Endothelial cell (in vitro differentiated cells): Measurements from ENCODE around the gene MATCAP1. TPM values are rescaled to one million over a fixed set of nuclear protein-coding genes. Genes with fewer than 3 reads are reported as not detected.

Experiments used
- DNase-seq: peaks from one replicate; pipeline ENCODE4 v3.0.0; 2021; ENCODE audit warnings: low spot score
- H3K27ac Mint-ChIP-seq: one replicate; pipeline ENCODE4 v1.8.0; 2021; ENCODE audit warnings: mixed read lengths, inconsistent platforms; ENCODE audit not compliant: unreplicated experiment
- H3K27me3 Mint-ChIP-seq: one replicate; pipeline ENCODE4 v1.8.0; 2021; ENCODE audit warnings: mild to moderate bottlenecking, moderate library complexity, mixed read lengths, inconsistent platforms; ENCODE audit not compliant: unreplicated experiment
- H3K36me3 Mint-ChIP-seq: one replicate; pipeline ENCODE4 v1.8.0; 2021; ENCODE audit warnings: mild to moderate bottlenecking, low read depth, mixed read lengths, inconsistent platforms; ENCODE audit not compliant: unreplicated experiment
- H3K4me1 Mint-ChIP-seq: one replicate; pipeline ENCODE4 v1.8.0; 2021; ENCODE audit warnings: mild to moderate bottlenecking, mixed read lengths, inconsistent platforms; ENCODE audit not compliant: unreplicated experiment
- H3K4me3 Mint-ChIP-seq: one replicate; pipeline ENCODE4 v1.8.0; 2021; ENCODE audit warnings: mild to moderate bottlenecking, mixed read lengths, inconsistent platforms; ENCODE audit not compliant: unreplicated experiment
- H3K9me3 Mint-ChIP-seq: one replicate; pipeline ENCODE4 v1.8.0; 2021; ENCODE audit warnings: mixed read lengths, inconsistent platforms; ENCODE audit not compliant: unreplicated experiment
- total RNA-seq: library from RNA; stranded (reverse); fragmentation: NEBNext Ultra II Directional; extraction: Animal tissue kit (Norgen Biotek cat#: 25700); gene quantifications from one replicate; pipeline ENCODE4 v1.2.1, GENCODE V29; 2021; ENCODE audit not compliant: unreplicated experiment
- TF ChIP-seq, protein P1 (sequence below): fragments of 200-600 bp; sonication (generic); IDR thresholded peaks from one replicate; pipeline ENCODE4 v1.5.0; 2021; ENCODE audit warnings: antibody characterized with exemption; ENCODE audit not compliant: unreplicated experiment

Gene MATCAP1
- total RNA-seq, 1 donor from 2014 or later: 88.8 TPM

DNA sequence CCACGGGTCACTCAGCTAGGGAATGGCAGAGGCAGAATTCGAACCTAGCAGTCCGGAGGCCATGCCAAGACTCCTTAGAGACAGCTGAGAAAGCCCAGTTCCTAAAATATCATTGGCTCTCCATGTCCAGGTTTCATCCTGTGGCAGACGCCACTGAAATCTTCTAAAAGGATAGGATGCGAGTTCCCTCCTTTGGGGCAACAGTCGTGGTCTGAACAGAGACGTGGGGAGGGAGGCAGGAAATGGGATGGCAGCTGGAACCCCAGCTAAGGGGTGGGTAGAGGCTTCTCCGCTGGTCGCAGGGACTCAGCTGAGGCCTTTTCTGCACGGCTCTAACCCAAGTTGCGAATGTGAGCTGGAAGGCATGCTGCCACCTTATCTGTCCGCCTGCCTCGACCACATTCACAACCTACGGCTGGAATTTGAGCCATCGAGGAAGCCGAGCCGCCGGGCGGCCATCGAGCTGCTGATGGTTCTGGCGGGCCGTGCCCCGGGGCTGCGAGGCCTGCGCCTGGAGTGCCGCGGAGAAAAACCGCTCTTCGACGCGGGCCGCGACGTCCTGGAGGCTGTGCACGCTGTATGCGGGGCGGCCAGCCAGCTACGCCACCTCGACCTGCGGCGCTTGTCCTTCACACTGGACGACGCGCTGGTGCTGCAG, 21.1 kb downstream of the MATCAP1 start:
- Mint-ChIP-seq H3K4me3 (no peak overlapping the region), H3K9me3 (no peaks in the 10 kb centered on the region), H3K27ac (no peak overlapping the region), H3K36me3 (peaks cover 4% of the 10 kb centered on the region), H3K4me1 (peaks cover 15% of the 10 kb centered on the region), H3K27me3 (peaks cover 31% of the 10 kb centered on the region)
- TF ChIP-seq, protein P1, sequence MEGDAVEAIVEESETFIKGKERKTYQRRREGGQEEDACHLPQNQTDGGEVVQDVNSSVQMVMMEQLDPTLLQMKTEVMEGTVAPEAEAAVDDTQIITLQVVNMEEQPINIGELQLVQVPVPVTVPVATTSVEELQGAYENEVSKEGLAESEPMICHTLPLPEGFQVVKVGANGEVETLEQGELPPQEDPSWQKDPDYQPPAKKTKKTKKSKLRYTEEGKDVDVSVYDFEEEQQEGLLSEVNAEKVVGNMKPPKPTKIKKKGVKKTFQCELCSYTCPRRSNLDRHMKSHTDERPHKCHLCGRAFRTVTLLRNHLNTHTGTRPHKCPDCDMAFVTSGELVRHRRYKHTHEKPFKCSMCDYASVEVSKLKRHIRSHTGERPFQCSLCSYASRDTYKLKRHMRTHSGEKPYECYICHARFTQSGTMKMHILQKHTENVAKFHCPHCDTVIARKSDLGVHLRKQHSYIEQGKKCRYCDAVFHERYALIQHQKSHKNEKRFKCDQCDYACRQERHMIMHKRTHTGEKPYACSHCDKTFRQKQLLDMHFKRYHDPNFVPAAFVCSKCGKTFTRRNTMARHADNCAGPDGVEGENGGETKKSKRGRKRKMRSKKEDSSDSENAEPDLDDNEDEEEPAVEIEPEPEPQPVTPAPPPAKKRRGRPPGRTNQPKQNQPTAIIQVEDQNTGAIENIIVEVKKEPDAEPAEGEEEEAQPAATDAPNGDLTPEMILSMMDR: no peak
- no peak for DNase-seq

DNA sequence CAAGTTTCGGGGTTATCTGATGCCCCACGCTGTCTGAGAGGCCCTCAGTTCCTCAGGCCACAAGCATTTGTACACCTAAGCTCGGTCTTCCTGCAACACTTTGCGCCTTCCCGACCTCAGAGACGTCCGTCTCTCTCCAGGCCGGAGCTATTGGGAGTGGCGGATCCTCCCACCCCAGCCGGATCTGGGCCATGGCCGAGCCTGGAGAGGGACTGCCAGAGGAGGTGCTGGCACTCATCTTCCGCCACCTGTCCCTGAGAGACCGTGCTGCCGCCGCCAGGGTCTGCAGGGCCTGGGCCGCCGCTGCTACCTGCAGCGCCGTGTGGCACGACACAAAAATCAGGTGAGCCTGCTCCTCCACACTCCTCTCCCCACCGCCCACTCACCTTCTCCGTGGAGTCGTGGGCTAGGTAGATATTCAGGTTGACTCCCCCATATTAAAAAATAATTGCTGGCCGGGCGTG, 22.1 kb downstream of the MATCAP1 start:
- no peak overlapping the region for H3K4me3 Mint-ChIP-seq
- DNase-seq: no peak
- peaks cover 34% of the 10 kb centered on the region for H3K27me3 Mint-ChIP-seq
- H3K9me3 Mint-ChIP-seq: no peaks in the 10 kb centered on the region
- H3K4me1 Mint-ChIP-seq: peaks cover 19% of the 10 kb centered on the region
- no peak overlapping the region for H3K27ac Mint-ChIP-seq
- TF ChIP-seq, protein P1: no peak
- peaks cover 4% of the 10 kb centered on the region for H3K36me3 Mint-ChIP-seq

DNA sequence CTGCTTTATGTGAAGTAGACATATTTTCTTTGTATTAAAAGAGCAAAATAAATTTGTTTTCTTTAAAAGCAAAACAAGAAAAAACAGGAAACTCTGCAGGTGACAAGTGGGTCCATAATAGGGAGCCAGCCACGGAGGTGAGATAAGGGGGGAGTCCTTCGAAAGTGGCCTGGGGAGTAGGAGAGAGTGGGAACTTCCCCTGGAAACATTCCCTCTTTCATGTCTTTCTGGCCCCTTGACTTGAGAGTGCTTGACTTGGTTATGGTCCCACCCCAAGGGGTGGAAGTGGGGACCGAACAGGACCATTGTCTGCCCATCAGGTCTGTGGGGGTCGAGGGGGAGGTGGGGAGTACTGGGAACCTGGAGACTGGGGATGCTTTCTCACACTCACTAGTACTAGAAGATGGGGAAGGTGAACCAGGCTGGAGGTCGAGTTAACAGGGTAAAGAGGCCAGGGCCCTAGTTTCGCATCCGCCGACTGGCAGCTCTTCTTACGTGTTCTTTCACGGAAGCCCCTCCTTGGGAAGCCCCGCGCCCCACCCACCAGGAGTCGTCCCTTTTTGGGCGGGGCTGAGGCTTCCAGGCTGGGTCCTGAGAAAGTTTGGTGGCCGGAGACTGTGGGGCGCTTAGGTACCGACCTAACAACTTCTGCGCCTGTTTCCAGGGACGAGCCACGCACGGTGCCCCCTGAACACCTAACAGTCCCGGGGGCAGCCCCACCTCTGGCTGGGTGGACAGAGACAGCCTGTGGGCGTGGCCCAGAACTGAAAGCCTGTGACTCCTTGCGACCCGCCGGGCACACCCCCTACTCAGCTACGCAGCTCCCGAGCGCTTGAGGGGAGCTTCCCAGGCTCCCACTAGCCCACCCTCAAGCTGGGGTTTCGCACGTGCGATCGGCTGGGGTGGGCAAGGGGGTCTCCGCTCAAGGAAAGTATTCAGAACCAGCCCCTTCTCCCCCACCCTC, 24.8 kb downstream of the MATCAP1 start:
- Mint-ChIP-seq H3K9me3 (no peaks in the 10 kb centered on the region), H3K4me3 (peak overlapping the region; percentile 87), H3K36me3 (peaks cover 4% of the 10 kb centered on the region), H3K27ac (no peak overlapping the region), H3K4me1 (peaks cover 19% of the 10 kb centered on the region), H3K27me3 (peaks cover 38% of the 10 kb centered on the region)
- DNase-seq: no peak
- TF ChIP-seq, protein P1: no peak

DNA sequence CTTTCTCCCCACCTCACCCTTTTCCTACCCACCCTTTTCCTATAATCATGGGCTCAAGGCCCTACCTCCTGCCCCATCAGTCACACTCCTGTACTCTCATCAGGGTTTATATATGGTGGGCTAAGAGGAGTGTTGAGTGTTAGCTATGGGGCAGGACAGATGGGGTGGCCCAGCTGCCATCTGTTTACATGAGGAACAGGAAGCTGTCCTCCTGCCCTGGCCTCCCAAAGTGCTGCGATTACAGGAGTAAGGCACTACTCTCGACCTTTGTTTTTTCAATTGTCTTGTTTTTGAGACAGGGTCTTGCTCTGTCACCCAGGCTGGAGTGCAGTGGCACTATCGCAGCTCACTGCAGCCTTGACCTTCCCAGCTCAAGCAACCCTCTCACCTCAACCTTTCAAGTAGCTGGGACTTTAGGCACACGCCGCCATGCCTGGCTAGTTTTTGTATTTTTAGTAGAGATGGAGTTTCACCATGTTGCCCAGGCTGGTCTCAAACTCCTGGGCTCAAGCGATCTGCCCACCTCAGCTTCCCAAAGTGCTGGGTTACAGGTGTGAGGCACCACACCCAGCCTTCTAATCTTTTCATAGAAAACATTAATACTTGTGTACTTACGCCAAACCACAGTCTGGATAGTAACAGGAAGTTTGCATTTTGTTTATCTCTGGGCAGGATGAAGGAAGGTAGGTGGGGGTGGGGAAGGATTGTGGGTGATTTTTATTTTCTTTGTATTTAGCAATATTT, 25.7 kb downstream of the MATCAP1 start:
- TF ChIP-seq, protein P1: no peak
- peaks cover 40% of the 10 kb centered on the region for H3K27me3 Mint-ChIP-seq
- peaks cover 19% of the 10 kb centered on the region for H3K4me1 Mint-ChIP-seq
- DNase-seq: no peak
- peak overlapping the region; percentile 87 for H3K4me3 Mint-ChIP-seq
- peaks cover 4% of the 10 kb centered on the region for H3K36me3 Mint-ChIP-seq
- peak overlapping the region; percentile 36 for H3K27ac Mint-ChIP-seq
- no peaks in the 10 kb centered on the region for H3K9me3 Mint-ChIP-seq
